ENCODE data around the gene GFOD1.
"Not testable (repeated sequence)": the region's sequence is repeated elsewhere in the genome, so short reads cannot be mapped to it uniquely, and the experiment has no call there.

Gene GFOD1

DNA sequence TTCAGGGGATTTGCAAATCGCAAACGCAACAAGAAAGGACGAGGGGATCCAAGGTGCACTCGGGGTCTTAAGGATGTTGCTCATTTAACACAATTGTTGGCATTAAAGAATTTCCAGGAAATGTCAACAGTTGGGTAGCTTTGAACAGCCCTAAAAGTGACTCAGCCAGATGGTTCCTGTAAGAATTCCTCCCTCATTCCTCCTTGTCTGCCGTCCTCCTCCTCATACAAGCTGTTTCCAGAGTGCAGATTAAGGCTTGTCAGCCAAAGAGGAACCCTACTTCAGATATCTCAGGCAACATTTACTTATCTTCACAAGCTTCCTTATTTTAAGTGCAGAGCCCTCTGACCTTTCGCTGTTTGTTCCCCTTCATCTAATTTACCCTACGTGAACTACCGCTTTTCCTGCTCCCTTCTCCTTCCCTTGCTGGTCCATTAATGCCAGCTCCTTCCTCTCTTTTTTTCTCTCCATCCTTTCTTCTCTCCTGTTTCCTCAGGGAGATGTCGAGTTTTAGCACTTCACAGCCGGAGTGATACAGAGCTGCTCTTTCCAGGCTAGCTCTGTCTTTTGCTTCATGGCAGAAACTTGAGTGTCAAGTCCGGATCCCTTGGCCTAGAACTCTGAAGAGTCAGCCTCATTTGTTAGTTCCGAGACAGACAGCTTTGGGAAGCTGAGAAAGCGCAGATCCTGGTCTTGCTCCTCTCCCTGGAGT lies 132.9 kb downstream of the GFOD1 start:
- no peak for DNase-seq (ENCODE audit: low read depth in 2 of 2)

DNA sequence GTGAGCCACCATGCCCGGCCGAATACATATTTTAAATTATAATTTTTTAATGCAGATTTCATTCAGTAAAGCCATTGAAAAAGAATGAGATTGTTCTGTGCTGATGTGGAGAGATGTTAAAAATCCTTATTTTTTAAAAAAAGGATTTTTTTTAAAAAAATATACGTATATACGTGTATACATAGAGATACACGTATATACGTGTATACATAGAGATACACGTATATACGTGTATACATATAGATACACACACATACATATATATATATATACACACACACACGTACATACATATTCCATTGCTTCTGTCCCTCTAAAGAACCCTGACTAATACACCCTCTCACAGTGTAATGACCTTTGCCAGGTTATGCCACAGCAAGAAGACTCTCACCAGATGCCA lies 135.2 kb downstream of the GFOD1 start:
- no peak for DNase-seq (ENCODE audit: low read depth in 2 of 2)

DNA sequence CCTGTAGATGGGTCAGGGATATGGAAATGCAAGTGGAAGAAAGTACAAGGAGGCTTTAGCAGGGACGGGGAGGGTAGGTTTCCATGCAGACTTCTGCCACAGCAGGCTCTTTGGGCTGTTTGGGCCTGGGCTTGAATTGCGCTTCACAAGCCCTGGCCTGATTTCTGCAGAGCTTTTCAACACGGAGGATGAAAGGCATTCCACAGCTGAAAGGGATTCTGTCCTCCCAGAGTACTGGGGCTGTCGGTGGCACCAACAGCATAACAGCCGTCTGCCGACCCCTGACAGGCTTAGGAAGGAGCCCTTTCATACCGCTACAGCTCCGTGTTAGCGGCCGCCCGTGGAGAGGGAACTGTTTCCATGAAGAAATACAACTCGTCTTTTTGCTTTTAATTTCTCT lies 136.1 kb downstream of the GFOD1 start:
- no peak for DNase-seq (ENCODE audit: low read depth in 2 of 2)

DNA sequence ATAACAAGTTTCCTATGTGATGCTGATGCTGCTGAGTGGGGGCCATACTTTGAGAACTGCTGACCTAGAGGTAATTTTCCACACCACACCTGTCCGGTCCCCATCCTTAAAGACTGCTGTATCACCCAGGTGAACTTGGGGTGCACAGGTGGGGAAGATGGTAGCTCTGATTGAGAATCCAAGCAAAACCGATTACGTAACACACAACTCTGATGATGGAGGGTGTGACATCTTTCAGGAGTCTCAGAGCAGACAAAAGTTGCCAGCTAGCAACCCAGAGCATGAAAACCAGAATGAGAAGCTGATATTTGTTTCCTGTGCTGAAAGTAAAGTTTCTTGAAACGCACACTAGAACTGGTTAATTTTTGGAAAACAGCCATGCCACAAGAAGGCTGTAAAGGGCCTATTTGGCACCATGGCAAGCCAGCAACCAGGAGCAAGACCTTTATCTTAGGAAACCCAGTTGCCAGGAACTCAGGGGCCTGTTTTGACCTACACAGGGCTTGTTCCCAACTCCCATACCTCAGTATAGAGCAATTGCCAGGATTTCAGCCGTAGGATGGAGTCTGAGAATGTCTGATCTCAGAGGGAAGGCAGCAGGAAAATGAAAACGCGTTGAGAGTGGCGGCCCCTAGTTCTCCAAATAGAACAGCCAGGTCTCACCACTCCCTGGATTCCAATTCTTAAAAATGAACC lies 137.4 kb downstream of the GFOD1 start:
- DNase-seq (ENCODE audit: low read depth in 2 of 2): no peak

DNA sequence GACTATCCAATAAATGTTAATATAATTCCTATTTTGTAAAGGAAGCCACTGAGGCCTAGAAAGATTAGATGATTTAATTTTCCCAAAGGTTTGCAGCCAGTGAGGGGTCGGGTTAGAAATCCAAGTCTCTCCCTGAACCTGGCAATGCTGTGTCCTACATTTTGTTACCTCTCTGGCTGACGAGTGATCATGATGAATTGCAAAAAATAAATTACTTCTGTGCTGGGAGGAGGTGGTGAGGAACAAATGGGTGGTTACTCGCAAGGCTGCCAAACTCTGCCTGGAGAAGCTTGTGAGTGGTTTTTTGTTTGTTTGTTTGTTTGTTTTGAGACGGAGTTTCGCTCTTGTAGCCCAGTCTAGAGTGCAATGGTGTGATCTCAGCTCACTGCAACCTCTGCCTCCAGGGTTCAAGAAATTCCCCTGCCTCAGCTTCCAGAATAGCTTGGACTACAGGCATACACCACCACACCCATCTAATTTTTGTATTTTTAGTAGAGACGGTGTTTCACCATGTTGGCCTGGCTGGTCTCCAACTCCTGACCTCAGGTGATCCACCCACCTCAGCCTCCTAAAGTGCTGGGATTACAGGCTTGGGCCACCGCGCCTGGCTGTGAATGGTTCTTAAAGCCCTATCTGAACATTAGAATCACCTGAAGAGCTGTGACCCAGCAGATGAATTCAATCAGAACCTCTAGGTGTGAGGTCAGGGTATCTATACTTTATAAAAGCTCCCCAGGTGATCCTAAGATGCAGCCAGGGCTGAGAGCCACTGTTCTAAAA lies 138.9 kb downstream of the GFOD1 start:
- no peak for DNase-seq (ENCODE audit: low read depth in 2 of 2)

DNA sequence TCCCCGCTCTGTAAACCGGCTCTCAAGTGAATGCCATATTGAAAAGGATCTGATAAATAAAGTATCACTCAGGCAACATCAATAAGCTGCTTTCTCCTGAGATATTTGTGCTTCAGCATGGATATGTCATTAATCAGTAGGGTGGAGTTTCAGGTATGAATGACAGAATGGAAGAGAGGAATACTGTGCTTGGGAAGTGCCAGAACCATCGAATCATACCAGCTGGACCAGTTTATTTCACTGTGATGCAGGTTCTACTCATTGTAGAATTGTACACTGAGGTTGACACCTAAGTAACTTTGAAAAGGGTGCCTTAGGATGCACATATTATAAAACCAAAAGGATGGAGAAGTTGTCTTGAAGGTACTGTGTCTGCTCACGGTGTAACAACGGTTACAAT lies 141.2 kb downstream of the GFOD1 start:
- no peak for DNase-seq (ENCODE audit: low read depth in 2 of 2)

DNA sequence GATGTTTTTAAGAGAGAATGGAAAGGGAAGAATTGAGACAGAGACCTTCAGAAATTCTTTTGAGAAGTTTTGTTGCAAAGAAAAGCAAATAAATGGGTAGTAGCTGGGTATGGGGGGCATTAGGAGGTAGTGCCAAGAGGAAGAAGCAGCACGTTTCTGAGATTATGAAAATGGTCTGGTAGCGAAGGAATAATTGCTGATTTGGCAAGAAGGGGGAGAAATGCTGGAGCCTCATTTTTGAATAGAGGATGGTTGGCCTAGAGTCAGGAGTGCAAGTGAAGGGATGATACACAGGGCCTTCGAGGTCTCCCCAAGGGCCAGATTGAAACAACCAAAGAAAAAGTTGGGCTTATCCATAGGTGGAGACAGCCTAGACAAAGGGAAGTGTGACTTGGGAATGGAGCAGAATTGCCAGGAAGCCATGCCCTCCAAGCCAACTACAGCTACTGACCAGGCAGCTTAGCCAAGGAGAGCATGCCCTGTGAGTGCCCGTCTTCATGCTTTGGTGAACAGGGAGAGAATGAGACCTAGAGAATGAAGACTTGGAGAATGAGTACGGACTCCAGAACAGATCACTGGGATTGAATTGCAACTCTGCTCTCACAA lies 144.9 kb downstream of the GFOD1 start:
- DNase-seq (ENCODE audit: low read depth in 2 of 2): no peak

DNA sequence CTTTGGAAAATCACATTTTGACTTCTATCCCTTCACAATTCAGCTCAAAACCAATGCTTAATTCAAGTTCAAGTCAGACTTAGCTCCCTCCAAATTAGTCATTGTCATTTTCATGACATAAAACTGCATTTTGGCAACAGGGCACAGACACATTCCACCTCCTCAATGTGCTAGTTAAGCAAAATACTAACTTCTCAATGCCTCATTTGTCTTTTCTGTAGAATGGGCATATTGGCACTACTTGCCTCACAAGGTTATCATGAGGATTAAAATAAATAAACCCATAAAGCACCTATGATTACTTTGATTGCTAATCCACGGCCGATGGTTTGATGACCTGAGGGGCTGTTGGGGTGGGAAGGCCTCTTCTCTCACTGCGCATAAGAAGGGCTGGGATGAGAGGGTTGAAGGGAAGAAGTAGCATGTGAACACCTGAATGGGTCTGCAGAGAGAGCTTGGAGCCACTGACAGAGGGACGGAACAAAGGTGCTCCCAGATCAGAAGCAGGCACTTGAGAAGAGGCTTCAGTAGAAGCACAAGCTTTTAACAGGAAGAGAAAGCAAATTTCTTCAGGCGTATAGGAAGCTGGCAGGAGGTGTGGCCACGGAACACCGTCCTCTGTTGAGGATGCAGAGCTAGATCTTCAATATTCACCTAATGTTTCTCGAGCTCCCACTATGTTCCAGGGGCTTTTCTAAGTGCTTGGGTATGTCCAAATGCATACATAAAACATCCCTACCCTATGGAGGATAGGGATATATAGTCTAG lies 147.4 kb downstream of the GFOD1 start:
- no peak for DNase-seq (ENCODE audit: low read depth in 2 of 2)

DNA sequence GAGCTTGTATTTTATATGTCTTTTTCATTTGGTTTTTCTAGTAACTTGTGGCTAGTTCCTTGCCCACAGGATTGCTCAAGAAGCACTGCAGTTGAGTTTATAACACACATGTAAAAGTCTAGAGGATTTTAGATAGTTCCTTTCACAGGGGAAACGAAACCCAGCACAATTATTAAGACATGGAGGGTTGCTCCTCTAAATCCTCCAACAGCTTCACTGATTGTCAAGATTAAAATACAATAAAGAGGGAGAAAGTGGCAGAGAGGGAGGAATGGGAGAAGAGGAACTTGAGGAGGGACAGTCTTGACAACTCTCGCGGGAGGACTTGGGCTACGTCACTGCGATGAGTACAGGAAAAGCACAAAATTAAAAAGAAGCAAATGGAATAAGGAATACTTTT lies 149.4 kb downstream of the GFOD1 start:
- DNase-seq (ENCODE audit: low read depth in 2 of 2): no peak

DNA sequence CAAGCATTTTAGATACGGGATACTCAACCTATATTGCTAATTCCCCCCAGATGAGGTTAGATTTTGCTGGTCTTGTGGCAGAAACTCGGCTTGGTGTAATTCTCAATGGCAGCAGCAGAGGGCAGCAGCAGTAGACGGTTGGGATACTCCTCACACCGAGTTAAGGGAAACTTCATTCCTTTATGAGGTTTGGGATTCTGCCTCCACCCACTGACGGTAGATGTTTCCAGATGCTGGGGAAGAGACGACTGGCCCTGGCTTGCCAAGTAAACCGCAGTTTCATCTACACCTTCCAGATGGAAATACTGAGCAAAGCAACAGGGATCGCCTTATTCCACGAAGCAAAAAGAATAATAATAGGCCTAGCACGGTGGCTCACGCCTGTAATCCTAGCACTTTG lies 150.8 kb downstream of the GFOD1 start:
- peak; percentile 40 to 77 for DNase-seq (ENCODE audit: low read depth in 2 of 2)

DNA sequence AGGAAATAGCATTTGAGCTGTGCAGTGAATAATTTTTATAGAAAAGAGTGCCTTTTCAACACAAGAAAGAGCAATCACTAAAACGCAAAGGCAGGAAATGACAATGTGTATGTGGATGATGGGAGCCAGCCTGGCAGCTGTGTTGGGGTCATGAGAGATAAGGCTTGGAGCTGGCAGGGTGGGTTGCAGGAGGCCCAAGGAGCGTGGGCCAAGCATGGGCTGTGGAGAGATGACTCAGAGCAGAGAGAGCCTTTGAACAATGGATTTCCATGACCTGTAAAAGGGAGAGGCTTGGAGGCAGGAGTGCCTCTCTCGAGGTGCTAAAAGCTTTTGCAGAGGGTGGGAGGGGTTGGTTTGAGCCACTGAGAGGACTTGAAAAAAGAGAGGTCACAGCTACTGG lies 152.4 kb downstream of the GFOD1 start:
- DNase-seq (ENCODE audit: low read depth in 2 of 2): no peak

DNA sequence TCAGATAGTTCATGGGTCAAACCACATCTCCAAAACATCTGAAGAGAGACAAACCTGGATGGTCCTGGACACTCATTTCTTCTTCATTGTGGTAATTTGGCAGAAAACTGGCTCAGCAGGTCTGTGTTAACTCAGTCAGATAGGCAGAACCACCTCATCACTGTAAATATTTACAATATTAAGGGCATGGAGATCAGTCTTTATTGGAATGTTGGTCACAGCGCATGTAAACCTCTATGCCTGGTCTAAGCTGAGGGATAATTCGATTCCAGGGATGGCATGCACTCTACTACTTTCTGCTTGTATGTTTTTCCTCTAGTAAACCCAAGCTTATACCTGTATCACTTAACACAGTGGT lies 155.1 kb downstream of the GFOD1 start:
- no peak for DNase-seq (ENCODE audit: low read depth in 2 of 2)

DNA sequence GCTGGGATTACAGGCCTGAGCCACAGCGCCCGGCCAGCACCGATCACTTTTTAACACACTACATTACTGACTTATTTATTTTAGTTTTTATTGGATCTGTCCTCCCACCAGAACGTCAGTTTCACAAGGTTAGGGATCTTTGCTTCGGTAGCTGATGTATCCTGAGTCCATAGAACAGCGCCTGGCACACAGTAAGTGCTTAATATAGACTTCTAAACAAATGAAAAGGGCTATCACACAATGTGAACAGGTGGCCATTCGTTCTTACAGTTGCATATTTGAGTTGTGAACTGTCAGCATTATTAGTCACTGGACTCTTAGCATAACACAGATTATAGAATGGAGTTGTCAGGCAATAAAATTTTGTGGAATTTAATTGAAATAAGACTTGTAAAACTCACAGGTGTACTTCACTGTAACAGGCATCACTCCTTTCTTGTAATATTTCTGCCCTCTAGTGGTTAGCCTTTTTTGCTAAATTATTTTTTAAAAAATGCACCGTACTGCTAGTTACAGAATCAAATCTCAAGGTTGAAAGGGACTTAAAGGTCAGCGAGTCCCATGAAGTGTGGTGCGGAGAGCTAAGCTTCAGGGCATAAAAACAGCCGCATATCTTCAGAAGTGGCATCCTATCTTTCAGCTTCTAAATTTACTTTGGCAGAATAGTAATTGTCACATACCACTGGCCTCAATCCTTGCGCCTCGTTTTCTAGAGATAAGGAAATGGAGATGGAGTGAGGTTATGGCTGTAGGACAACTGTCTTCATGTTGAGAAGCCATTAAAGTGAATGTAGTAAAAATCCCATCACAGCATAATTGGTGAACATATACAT lies 155.7 kb downstream of the GFOD1 start:
- no peak for DNase-seq (ENCODE audit: low read depth in 2 of 2)

DNA sequence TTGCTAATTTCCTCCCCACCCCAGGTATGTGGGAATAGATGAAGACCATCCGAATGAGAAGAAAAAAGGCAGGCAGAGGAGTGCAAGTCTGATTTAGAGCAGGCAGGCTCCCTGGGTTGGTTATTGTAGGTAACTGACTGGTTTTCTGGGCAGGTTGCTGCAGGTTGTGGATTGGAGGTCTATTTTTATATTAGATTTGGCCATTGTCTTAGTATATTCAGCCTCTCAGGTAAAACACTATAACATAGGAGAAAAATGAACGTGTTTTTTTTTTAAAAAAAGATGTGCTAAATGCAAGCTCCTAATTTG lies 158.6 kb downstream of the GFOD1 start:
- no peak for DNase-seq (ENCODE audit: low read depth in 2 of 2)

DNA sequence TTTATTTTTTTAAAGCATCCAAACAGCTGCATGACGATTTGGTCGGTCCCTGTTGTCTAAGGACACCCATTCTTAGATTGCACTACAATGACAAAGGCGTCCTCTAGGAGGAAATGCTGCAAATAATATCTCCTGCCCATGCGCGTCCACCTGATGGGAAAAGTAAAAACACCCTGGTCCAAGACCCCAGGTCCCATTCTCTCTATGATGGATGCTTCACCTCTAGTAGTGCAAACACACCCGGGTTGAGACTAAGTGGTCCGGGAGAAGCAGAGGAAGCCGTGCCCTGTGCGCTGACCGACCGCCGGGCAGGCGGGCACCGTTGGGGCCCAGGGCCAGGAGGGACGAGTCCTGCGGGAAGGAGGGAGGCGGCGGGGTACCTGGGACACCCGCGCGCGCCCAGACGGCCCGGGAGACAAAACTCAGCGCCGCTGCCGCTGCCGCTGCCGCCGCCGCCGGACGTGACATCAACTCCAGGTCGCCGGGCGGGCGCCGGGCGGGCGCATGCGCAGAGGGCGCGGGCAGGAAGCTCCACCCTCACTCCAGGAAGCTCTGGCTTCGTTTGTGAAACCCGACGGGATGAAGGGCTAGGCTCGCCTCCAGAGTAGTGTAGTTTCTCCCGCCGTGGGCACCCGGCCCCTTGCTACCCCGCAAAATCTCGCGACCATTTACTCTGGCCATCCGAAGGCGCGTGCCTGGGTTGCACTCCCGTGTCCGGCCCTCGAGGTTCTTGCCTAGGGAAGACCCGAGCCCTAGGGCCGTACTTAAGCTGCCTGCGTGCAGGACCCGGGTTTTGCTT lies 159.1 kb downstream of the GFOD1 start, which contains the start of gene TBC1D7:
Gene TBC1D7, minus strand, starts transcription at position 462 of the 799 bp plus-strand sequence. CDS start 1,639 bp downstream, outside the sequence.
- DNase-seq (ENCODE audit: low read depth in 2 of 2): peak; percentile 85 to 89

DNA sequence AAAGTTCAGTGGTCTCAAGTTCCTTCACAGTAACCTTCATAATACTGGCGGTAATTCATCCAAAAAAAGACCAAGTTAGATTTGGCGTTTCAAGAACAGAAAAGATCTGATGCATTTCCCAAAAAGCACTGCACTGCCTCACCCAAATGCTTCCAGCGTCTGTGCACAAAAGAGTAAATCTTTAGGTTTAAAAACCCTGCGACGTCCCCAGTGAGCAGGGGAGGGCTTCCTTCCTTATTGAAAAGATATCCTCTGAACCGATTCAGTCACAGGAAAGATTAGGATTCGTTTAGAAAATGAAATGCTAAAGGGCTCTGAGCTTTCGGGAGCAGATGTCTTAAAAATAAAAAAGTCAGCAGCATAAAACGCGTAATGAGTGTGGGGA lies 159.7 kb downstream of the GFOD1 start:
- DNase-seq (ENCODE audit: low read depth in 2 of 2): no peak

DNA sequence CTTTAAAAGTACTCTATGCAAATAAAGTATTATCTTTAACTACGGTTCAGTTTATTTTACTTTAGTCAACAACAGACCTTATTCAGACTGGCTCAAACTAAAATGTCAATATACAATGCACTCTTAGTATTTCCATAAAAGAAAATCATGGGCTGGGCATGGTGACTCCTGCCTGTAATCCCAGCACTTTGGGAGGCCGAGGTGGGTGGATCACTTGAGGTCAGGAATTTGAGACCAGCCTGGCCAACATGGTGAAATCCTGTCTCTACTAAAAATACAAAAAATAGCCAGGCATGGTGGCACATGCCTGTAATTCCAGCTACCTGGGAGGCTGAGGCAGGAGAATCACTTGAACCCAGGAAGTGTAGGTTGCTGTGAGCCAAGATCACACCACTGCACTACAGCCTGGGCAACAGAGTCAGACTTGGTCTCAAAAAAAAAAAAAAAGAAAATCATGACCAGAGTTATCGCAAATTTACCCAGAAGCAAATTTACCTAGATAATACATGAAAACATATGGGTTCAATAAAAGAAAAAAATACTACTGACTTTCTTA lies 161.3 kb downstream of the GFOD1 start:
- DNase-seq (ENCODE audit: low read depth in 2 of 2): not testable (repeated sequence)

DNA sequence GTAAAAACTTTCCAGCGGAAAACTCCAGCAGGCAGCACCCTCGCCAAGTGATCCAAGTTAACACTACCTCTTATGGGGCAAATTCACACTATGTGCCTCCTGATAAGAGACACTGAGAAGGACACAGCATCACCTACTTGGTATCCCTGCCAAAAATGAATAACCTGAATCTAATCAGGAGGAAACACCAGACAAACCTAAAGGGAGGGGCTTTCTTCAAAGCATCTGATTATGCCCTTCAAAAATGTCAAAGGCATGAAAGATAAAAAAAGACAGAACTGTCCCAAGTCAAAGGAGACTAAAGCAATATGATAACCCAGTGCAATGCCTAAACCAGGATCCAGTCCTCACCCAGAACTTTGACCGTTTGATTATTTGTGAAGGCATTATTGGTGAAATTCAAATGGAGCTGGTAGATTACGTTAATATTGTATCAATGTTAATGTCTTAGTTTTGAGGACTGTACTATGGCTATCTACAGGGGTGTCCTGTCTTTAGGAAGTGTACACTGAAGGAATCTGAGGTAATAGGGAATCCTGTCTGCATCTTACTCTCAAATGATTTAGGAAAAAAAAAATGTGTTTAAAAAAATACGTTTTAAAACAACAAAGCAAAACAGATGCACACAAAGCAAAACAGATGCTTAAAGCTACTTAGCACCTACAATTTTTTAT lies 167.4 kb downstream of the GFOD1 start:
- DNase-seq (ENCODE audit: low read depth in 2 of 2): no peak

DNA sequence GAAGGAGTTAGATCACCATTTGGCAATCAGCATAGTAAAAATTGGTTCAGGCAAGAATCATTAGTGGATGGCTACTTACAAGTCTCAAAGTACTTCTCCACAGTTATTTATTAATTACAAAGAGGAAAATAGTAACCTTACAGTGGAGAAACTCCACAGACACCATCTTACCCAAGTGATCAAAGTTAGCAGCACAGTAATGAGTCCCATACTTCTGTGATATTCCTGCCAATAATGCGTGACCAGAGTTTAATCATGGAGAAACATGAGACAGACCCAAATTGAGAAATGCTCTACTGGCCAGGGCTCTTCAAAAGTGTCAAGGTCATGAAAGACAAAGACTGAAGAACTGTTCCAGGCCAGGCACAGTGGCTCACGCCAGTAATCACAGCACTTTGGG lies 168.6 kb downstream of the GFOD1 start:
- DNase-seq (ENCODE audit: low read depth in 2 of 2): no peak
